ENCODE results near the gene SERINC5. TPM values are rescaled to one million over a fixed set of nuclear protein-coding genes. Genes with fewer than 3 reads are reported as not detected.

Gene SERINC5
- total and polyA plus RNA-seq, 12 donors = 14.4 to 258 (median 88.0) TPM

GRCh38 chr5:80234116-80234948 lies 21.5 kb downstream of the SERINC5 start:
- H3K36me3 ChIP-seq (replicated peaks in 1 of 2) = no peaks in the 10 kb centered on the region
- H3K4me1 ChIP-seq (replicated peaks in 1 of 2) = peaks cover 19 to 38% of the 10 kb centered on the region in 2 donors
- intact Hi-C loops (cut with DNase I) = no loop called here
- WGBS, 4 donors = 72 to 83% (median 75%) methylated on average over 5 of the region's 5 CpGs
- no peaks in the 10 kb centered on the region for H3K27me3 ChIP-seq
- H3K4me3 ChIP-seq = no peak overlapping the region
- TF ChIP-seq CTCF (IDR thresholded peaks at IDR 0.05) (no peak), POLR2A (IDR thresholded peaks at IDR 0.05) (no peak)
- no peak overlapping the region for H3K27ac ChIP-seq
- no peak for DNase-seq
- no peaks in the 10 kb centered on the region for H3K9me3 ChIP-seq (replicated peaks in 1 of 3)

DNA sequence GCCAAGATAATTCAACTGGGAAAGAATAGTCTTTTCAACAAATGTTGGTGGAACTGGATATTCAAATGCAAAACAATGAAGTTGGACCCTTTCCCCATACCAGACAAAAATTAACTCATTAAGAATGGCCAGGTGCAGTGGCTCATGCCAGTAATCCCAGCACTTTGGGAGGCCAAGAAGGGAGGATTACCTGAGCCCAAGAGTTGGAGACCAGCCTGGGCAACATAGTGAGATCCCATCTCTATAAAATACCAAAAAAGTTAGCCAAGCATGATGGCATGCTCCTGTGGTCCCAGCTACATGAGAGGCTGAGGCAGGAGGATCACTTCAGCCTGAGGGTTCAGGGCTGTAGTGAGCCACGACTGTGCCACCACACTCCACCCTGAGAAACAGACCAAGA lies 24.2 kb downstream of the SERINC5 start:
- Histone ChIP-seq H3K4me1 (replicated peaks in 1 of 2) (peaks cover 9 to 33% of the 10 kb centered on the region in 2 donors), H3K27me3 (no peaks in the 10 kb centered on the region), H3K9me3 (replicated peaks in 1 of 3) (no peaks in the 10 kb centered on the region), H3K36me3 (replicated peaks in 1 of 2) (no peaks in the 10 kb centered on the region), H3K4me3 (no peak overlapping the region), H3K27ac (peak overlapping the region in 3 of 5 donors; percentile 54 to 59 (median 55))
- 61 to 91% (median 80%) methylated on average over 1 of the region's 1 CpG for whole genome bisulfite sequencing, 4 donors
- TF ChIP-seq CTCF (IDR thresholded peaks at IDR 0.05) (no peak), POLR2A (IDR thresholded peaks at IDR 0.05) (no peak)
- no peak for DNase-seq
- intact Hi-C loops (cut with DNase I) = no loop called here

GRCh38 chr5:80231243-80231642 lies 24.6 kb downstream of the SERINC5 start:
- peaks cover 9 to 33% of the 10 kb centered on the region in 2 donors for H3K4me1 ChIP-seq (replicated peaks in 1 of 2)
- H3K27ac ChIP-seq = peak overlapping the region in 2 of 5 donors; percentile 54 to 55
- no peak overlapping the region for H3K4me3 ChIP-seq
- 29 to 39% (median 33%) methylated on average over 3 of the region's 3 CpGs for WGBS, 4 donors
- DNase-seq = peak in 3 of 7 donors; percentile 54 to 56 (median 55)
- intact Hi-C loops (cut with DNase I) = no loop called here
- no peak for TF ChIP-seq CTCF (IDR thresholded peaks at IDR 0.05)
- no peak for TF ChIP-seq POLR2A (IDR thresholded peaks at IDR 0.05)
- no peaks in the 10 kb centered on the region for H3K36me3 ChIP-seq (replicated peaks in 1 of 2)
- no peaks in the 10 kb centered on the region for H3K9me3 ChIP-seq (replicated peaks in 1 of 3)
- no peaks in the 10 kb centered on the region for H3K27me3 ChIP-seq

- DNase-seq = no peak
- intact Hi-C loops (cut with DNase I) = no loop called here
- WGBS, 4 donors = 77 to 87% (median 83%) methylated on average over 7 of the region's 7 CpGs
- peaks cover 9 to 33% of the 10 kb centered on the region in 2 donors for H3K4me1 ChIP-seq (replicated peaks in 1 of 2)
- TF ChIP-seq CTCF (IDR thresholded peaks at IDR 0.05) = no peak
- TF ChIP-seq POLR2A (IDR thresholded peaks at IDR 0.05) = no peak
- no peaks in the 10 kb centered on the region for H3K9me3 ChIP-seq (replicated peaks in 1 of 3)
- no peaks in the 10 kb centered on the region for H3K36me3 ChIP-seq (replicated peaks in 1 of 2)
- H3K27me3 ChIP-seq = no peaks in the 10 kb centered on the region
- H3K27ac ChIP-seq = peak overlapping the region in 3 of 5 donors; percentile 25 to 55 (median 54)
- no peak overlapping the region for H3K4me3 ChIP-seq
These were observed 25.4 kb downstream of the SERINC5 start for GRCh38 chr5:80230269-80230992.

Measured in adrenal gland (tissue), 12 donors.